Measurements from ENCODE around the gene TTC19. TPM values are rescaled to one million over a fixed set of nuclear protein-coding genes. Genes with fewer than 3 reads are reported as not detected.

Gene TTC19
- total and polyA plus RNA-seq, 2 donors (not counting 3 experiments of a cell fraction or from before 2014, with no cell fraction given) = 7.8 to 32.8 TPM

GRCh38 chr17:15973834-15974233, 25.8 kb upstream of the TTC19 start:
- Histone ChIP-seq H3K36me3 (ENCODE audit: control insufficient read depth in 2 of 2, extremely low read depth in 1 of 2, insufficient read depth in 2 of 2, low read length in 2 of 2) (peaks cover 3 to 11% of the 10 kb centered on the region in 2 experiments), H3K27me3 (ENCODE audit: control insufficient read depth in 2 of 2, insufficient read depth in 2 of 2, low read length in 2 of 2) (no peaks in the 10 kb centered on the region), H3K4me1 (ENCODE audit: control insufficient read depth, extremely low read depth, insufficient read depth, low read length) (no peaks in the 10 kb centered on the region), H2AFZ (ENCODE audit: low read depth, low read length) (no peak overlapping the region), H4K20me1 (replicated peaks; ENCODE audit: control insufficient read depth, extremely low read depth, insufficient read depth, low read length) (no peaks in the 10 kb centered on the region), H3K27ac (ENCODE audit: insufficient read depth, low read depth, low read length) (no peak overlapping the region), H3K9me1 (replicated peaks; ENCODE audit: control insufficient read depth, extremely low read depth, insufficient read depth, low read length) (no peaks in the 10 kb centered on the region), H3K9me3 (replicated peaks; ENCODE audit: control insufficient read depth, insufficient read depth, low read length) (no peaks in the 10 kb centered on the region), H3K4me3 (replicated peaks in 1 of 3; ENCODE audit: insufficient read depth in 1 of 3, low read depth in 1 of 3, low read length in 3 of 3) (no peak overlapping the region), H3K79me2 (ENCODE audit: control insufficient read depth, insufficient read depth, low read length) (peaks cover 21% of the 10 kb centered on the region), H3K4me2 (ENCODE audit: insufficient read depth, low read length) (no peak overlapping the region), H3K9ac (replicated peaks; ENCODE audit: extremely low read depth, insufficient read depth, low read length) (no peak overlapping the region)
- ChIA-PET POLR2A (no interaction called here), CTCF (interaction anchor here (3.1 kb wide), 1 partner anchor 29 kb away, joined by 17 read pairs; the partner anchor contains the start of gene ADORA2B)
- no peak for TF ChIP-seq GATA2 (IDR thresholded peaks at IDR 0.05; ENCODE audit: insufficient read depth, insufficient read length, low read depth, low read length)
- TF ChIP-seq MYC (IDR thresholded peaks at IDR 0.05; ENCODE audit: low read depth, low read length) = no peak
- TF ChIP-seq FOS (IDR thresholded peaks at IDR 0.05; ENCODE audit: borderline replicate concordance, insufficient read depth, low read length) = no peak
- TF ChIP-seq JUN (IDR thresholded peaks at IDR 0.05; ENCODE audit: borderline replicate concordance, insufficient read depth, insufficient read length, low read depth) = no peak
- TF ChIP-seq MAX (IDR thresholded peaks at IDR 0.05; ENCODE audit: insufficient read depth, insufficient read length) = no peak
- TF ChIP-seq CTCF (IDR thresholded peaks at IDR 0.05; ENCODE audit: extremely low read depth in 1 of 2, insufficient read depth in 1 of 2, low read depth in 1 of 2, low read length in 2 of 2) = no peak
- no peak for TF ChIP-seq POLR2AphosphoS5 (IDR thresholded peaks at IDR 0.05; ENCODE audit: insufficient read depth, low read depth, low read length)
- no peak for TF ChIP-seq EZH2 (IDR thresholded peaks at IDR 0.05; ENCODE audit: borderline replicate concordance, low read depth, low read length, severe bottlenecking)
- DNase-seq (ENCODE audit: low read depth, low spot score) (no peak), FAIRE-seq (no peak)
- dilution Hi-C loops (cut with MboI; ENCODE audit: extremely low pct_ligation_motif_present, low sequenced_read_pairs) = no loop called here
- BruUV-seq (replicated peaks) = no TSS peak
- intact Hi-C loops (cut with micrococcal nuclease) = no loop called here

Measured in endothelial cell of umbilical vein (primary cell).